Sigmoid colon (tissue), 7 donors: ENCODE results near the gene NUDT17. TPM values are rescaled to one million over a fixed set of nuclear protein-coding genes. Genes with fewer than 3 reads are reported as not detected.

ENCODE experiments used
- DNase-seq: peaks from one replicate; pipeline ENCODE4 v3.0.0-alpha.2; 2019
- H3K27ac ChIP-seq, 4 donors: fragments of 200-600 bp; sonication (generic); one replicate each; pipeline ENCODE4 v1.5.1; 2016 to 2019; ENCODE audit warnings: mild to moderate bottlenecking in 1 of 4
- H3K27me3 ChIP-seq, 3 donors: fragments of 200-600 bp; sonication (generic); one replicate each; pipeline ENCODE4 v1.5.1; 2019; ENCODE audit warnings: mild to moderate bottlenecking in 1 of 3
- H3K36me3 ChIP-seq, 4 donors: fragments of 200-600 bp; sonication (generic); one replicate each; pipeline ENCODE4 v1.5.1; 2016 to 2019
- H3K4me1 ChIP-seq, 4 donors: fragments of 200-600 bp; sonication (generic); one replicate each; pipeline ENCODE4 v1.5.1; 2017 to 2019
- H3K4me3 ChIP-seq, 4 donors: fragments of 200-600 bp; sonication (generic); one replicate each; pipeline ENCODE4 v1.5.1; 2017 to 2019; ENCODE audit warnings: mild to moderate bottlenecking in 2 of 4, moderate library complexity in 1 of 4
- H3K9me3 ChIP-seq, 4 donors: fragments of 200-600 bp in 3 of 4; sonication (generic) in 3 of 4; one replicate each; pipeline versions ENCODE4 v1.5.1 to v1.6.1; 2013 to 2019
- CTCF ChIP-seq, 4 experiments: fragments of 450-650 bp in 3 of 4; fragments of 200-600 bp in 1 of 4; IDR thresholded peaks; one replicate each; pipeline ENCODE4 v1.5.1; 2016 to 2019; ENCODE audit warnings: antibody characterized with exemption in 4 of 4, mild to moderate bottlenecking in 3 of 4, moderate library complexity in 2 of 4
- EP300 ChIP-seq, 4 donors: sonication (generic); formaldehyde crosslinking; IDR thresholded peaks; one replicate each; pipeline ENCODE4 v1.6.1; 2017; ENCODE audit warnings: antibody characterized with exemption in 4 of 4
- POLR2A ChIP-seq, 2 donors: fragments of 450-650 bp; IDR thresholded peaks; one replicate each; pipeline ENCODE4 v1.6.1; 2016; ENCODE audit warnings: antibody characterized with exemption in 2 of 2, mild to moderate bottlenecking in 2 of 2, moderate library complexity in 2 of 2
- POLR2AphosphoS5 ChIP-seq, 4 donors: sonication (generic); formaldehyde crosslinking; IDR thresholded peaks; one replicate each; pipeline ENCODE4 v1.6.1; 2017; ENCODE audit warnings: antibody characterized with exemption in 4 of 4
- WGBS, 2 donors: extraction: QIAGEN DNeasy Blood & Tissue Kit; methylation state at CpG; one replicate each; pipeline ENCODE4 v1.1.7; 2013; 5-methylcytosine and 5-hydroxymethylcytosine counted together
- intact Hi-C: fragments of 100-400 bp; cut with DNase I; formaldehyde crosslinking; loops from one replicate; pipeline ENCODE4 v1.15.1; 2023
- polyA plus RNA-seq, 3 donors: library from polyadenylated mRNA; stranded (reverse); fragments of 200-250 nt; gene quantifications; one replicate each; pipeline ENCODE4 v1.2.3, GENCODE V29; 2013
- total RNA-seq, 4 donors: library from RNA; depleted of rRNA; stranded (reverse); fragments of >200 nt; gene quantifications; one replicate each; pipeline ENCODE4 v1.1.0, GENCODE V29; 2016
- donor health status: healthy with polysubstance abuse.
- donor health status: Bipolar disorder and iron deficiency.
- donor health status: healthy.

NUDT17 gene
- total and polyA plus RNA-seq, 7 donors = 1.2 to 9.1 (median 2.1) TPM; not detected in 1

GRCh38 chr1:145823565-145824498, 21.6 kb upstream of the NUDT17 start, which contains the start of the genes POLR3C and RNF115:
Gene POLR3C (plus strand): TSS chr1:145824200. CDS start chr1:145825777, 1,577 bp downstream.
Gene RNF115 (minus strand): TSS chr1:145824095. CDS start chr1:145823873, 222 bp downstream.
- H3K27me3 ChIP-seq = no peaks in the 10 kb centered on the region
- peak within 1 kb of the TSS; percentile 86 to 91 (median 90) for H3K27ac ChIP-seq
- intact Hi-C loops = no loop called here
- peaks cover 0 to 22% (median 12%) of the 10 kb centered on the region in 4 donors for H3K4me1 ChIP-seq
- peaks cover 7 to 30% (median 20%) of the 10 kb centered on the region in 4 donors for H3K36me3 ChIP-seq
- H3K4me3 ChIP-seq = peak within 1 kb of the TSS; percentile 66 to 89 (median 70)
- no peaks in the 10 kb centered on the region for H3K9me3 ChIP-seq
- peak; percentile 97 for DNase-seq
- no peak for TF ChIP-seq CTCF (IDR thresholded peaks at IDR 0.05)
- TF ChIP-seq POLR2A (IDR thresholded peaks at IDR 0.05) = peak in 1 of 2 donors; percentile 62
- TF ChIP-seq EP300 (IDR thresholded peaks at IDR 0.05) = no peak
- TF ChIP-seq POLR2AphosphoS5 (IDR thresholded peaks at IDR 0.05) = peak; percentile 76 to 96 (median 92)
- WGBS, 2 donors = 0 to 1% methylated on average over 89 of the region's 89 CpGs

GRCh38 chr1:145824499-145824842, 21.0 kb upstream of the NUDT17 start:
- no peaks in the 10 kb centered on the region for H3K9me3 ChIP-seq
- H3K36me3 ChIP-seq = peaks cover 12 to 36% (median 26%) of the 10 kb centered on the region in 4 donors
- peaks cover 0 to 22% (median 12%) of the 10 kb centered on the region in 4 donors for H3K4me1 ChIP-seq
- peak overlapping the region; percentile 66 to 89 (median 70) for H3K4me3 ChIP-seq
- no peaks in the 10 kb centered on the region for H3K27me3 ChIP-seq
- TF ChIP-seq POLR2A (IDR thresholded peaks at IDR 0.05) (no peak), EP300 (IDR thresholded peaks at IDR 0.05) (no peak), POLR2AphosphoS5 (IDR thresholded peaks at IDR 0.05) (no peak), CTCF (IDR thresholded peaks at IDR 0.05) (no peak)
- 0% methylated on average over 7 of the region's 7 CpGs for WGBS, 2 donors
- DNase-seq = no peak
- intact Hi-C loops = no loop called here
- peak overlapping the region; percentile 86 to 91 (median 90) for H3K27ac ChIP-seq

- Histone ChIP-seq H3K36me3 (peaks cover 16 to 52% (median 38%) of the 10 kb centered on the region in 4 donors), H3K4me3 (no peak overlapping the region), H3K27ac (no peak overlapping the region), H3K27me3 (no peaks in the 10 kb centered on the region), H3K4me1 (peaks cover 0 to 22% (median 12%) of the 10 kb centered on the region in 4 donors), H3K9me3 (no peaks in the 10 kb centered on the region)
- intact Hi-C loops = no loop called here
- no peak for TF ChIP-seq POLR2AphosphoS5 (IDR thresholded peaks at IDR 0.05)
- TF ChIP-seq POLR2A (IDR thresholded peaks at IDR 0.05) = no peak
- no peak for TF ChIP-seq CTCF (IDR thresholded peaks at IDR 0.05)
- no peak for TF ChIP-seq EP300 (IDR thresholded peaks at IDR 0.05)
- DNase-seq = no peak
- WGBS, 2 donors = 93 to 96% methylated on average over 2 of the region's 2 CpGs
These were observed 19.4 kb upstream of the NUDT17 start for GRCh38 chr1:145826030-145826429.

- Histone ChIP-seq H3K27me3 (no peaks in the 10 kb centered on the region), H3K36me3 (peaks cover 16 to 71% (median 42%) of the 10 kb centered on the region in 4 donors), H3K4me1 (peaks cover 0 to 18% (median 12%) of the 10 kb centered on the region in 4 donors), H3K9me3 (no peaks in the 10 kb centered on the region), H3K4me3 (no peak overlapping the region), H3K27ac (no peak overlapping the region)
- no peak for TF ChIP-seq EP300 (IDR thresholded peaks at IDR 0.05)
- no peak for TF ChIP-seq POLR2AphosphoS5 (IDR thresholded peaks at IDR 0.05)
- TF ChIP-seq CTCF (IDR thresholded peaks at IDR 0.05) = no peak
- TF ChIP-seq POLR2A (IDR thresholded peaks at IDR 0.05) = no peak
- no peak for DNase-seq
- intact Hi-C loops = no loop called here
These were observed 17.5 kb upstream of the NUDT17 start for GRCh38 chr1:145827966-145828365.
